HEK293 (cell line): Measurements from ENCODE around the gene RNF39.

ENCODE experiments used
- CTCF ChIA-PET: fragments of 350-600 bp; formaldehyde crosslinking; extraction: SDS; loops from one replicate; lab custom pipeline; 2021; ENCODE audit warnings: antibody characterized with exemption; lab: Yijun Ruan, JAX
- POLR2A ChIA-PET: fragments of 300-600 bp; formaldehyde crosslinking; extraction: SDS; loops from one replicate; lab custom pipeline; 2020; ENCODE audit warnings: antibody characterized with exemption, inconsistent platforms; lab: Yijun Ruan, JAX
- H3K27ac ChIP-seq: fragments of 200-500 bp; sonication (Bioruptor generic); 2 replicates; pipeline ENCODE4 v1.5.1; 2014; ENCODE audit warnings: low read depth, low read length, control low read depth, inconsistent platforms; ENCODE audit errors: extremely low read depth
- H3K36me3 ChIP-seq, 2 experiments: fragments of 200-500 bp in 1 of 2; sonication (Bioruptor generic) in 1 of 2; 1 replicate in 1 of 2; 2 replicates in 1 of 2; pipeline ENCODE4 v1.5.1; 2014 to 2017; ENCODE audit warnings: inconsistent platforms in 2 of 2, low read length in 2 of 2; ENCODE audit not compliant: control insufficient read depth in 2 of 2, insufficient read depth in 1 of 2
- H3K4me1 ChIP-seq: fragments of 200-500 bp; sonication (Bioruptor generic); 2 replicates; pipeline ENCODE4 v1.5.1; 2014; ENCODE audit warnings: mild to moderate bottlenecking, low read length, inconsistent platforms; ENCODE audit not compliant: control insufficient read depth, insufficient read depth
- H3K4me3 ChIP-seq: 2 replicates; pipeline ENCODE4 v1.5.1; 2011; ENCODE audit warnings: low read depth, mild to moderate bottlenecking, control low read depth, low read length, moderate library complexity
- H3K9me3 ChIP-seq: fragments of 200-500 bp; sonication (Bioruptor generic); 2 replicates; pipeline ENCODE4 v1.5.1; 2014; ENCODE audit warnings: low read depth, low read length, inconsistent platforms; ENCODE audit not compliant: control insufficient read depth, insufficient read depth
- EGR2 ChIP-seq: fragments of 450-650 bp; formaldehyde crosslinking; IDR thresholded peaks from 2 replicates; pipeline ENCODE4 v1.5.1; 2016; ENCODE audit warnings: low read depth, missing biosample characterization, missing genetic modification characterization
- FEZF1 ChIP-seq: fragments of 450-650 bp; formaldehyde crosslinking; IDR thresholded peaks from 2 replicates; pipeline ENCODE4 v1.5.1; 2016; ENCODE audit warnings: missing biosample characterization, missing genetic modification characterization
- GLI4 ChIP-seq: fragments of 450-650 bp; formaldehyde crosslinking; IDR thresholded peaks from 2 replicates; pipeline ENCODE4 v1.5.1; 2016; ENCODE audit warnings: missing biosample characterization, missing genetic modification characterization
- HOXA7 ChIP-seq: sonication (generic); formaldehyde crosslinking; IDR thresholded peaks from 2 replicates; pipeline ENCODE4 v1.8.1; 2022; ENCODE audit warnings: missing genetic modification reagents, borderline replicate concordance
- HOXD13 ChIP-seq: sonication (generic); formaldehyde crosslinking; IDR thresholded peaks from 2 replicates; pipeline ENCODE4 v1.8.0; 2022; ENCODE audit warnings: missing genetic modification reagents, borderline replicate concordance
- INSM2 ChIP-seq: fragments of 450-650 bp; formaldehyde crosslinking; IDR thresholded peaks from 2 replicates; pipeline ENCODE4 v1.5.1; 2016; ENCODE audit warnings: missing biosample characterization, missing genetic modification characterization
- KLF1 ChIP-seq: fragments of 450-650 bp; formaldehyde crosslinking; IDR thresholded peaks from 2 replicates; pipeline ENCODE4 v1.5.1; 2016; ENCODE audit warnings: missing biosample characterization, missing genetic modification characterization
- MYNN ChIP-seq: fragments of 450-650 bp; formaldehyde crosslinking; IDR thresholded peaks from 2 replicates; pipeline ENCODE4 v1.5.1; 2016; ENCODE audit warnings: missing biosample characterization, missing genetic modification characterization, borderline replicate concordance
- OSR2 ChIP-seq: fragments of 450-650 bp; formaldehyde crosslinking; IDR thresholded peaks from 2 replicates; pipeline ENCODE4 v1.5.1; 2016; ENCODE audit warnings: missing biosample characterization, missing genetic modification characterization
- OVOL3 ChIP-seq: fragments of 450-650 bp; formaldehyde crosslinking; IDR thresholded peaks from 2 replicates; pipeline ENCODE4 v1.5.1; 2016; ENCODE audit warnings: missing biosample characterization, missing genetic modification characterization
- PRDM1 ChIP-seq: fragments of 450-650 bp; formaldehyde crosslinking; IDR thresholded peaks from 2 replicates; pipeline ENCODE4; 2016; ENCODE audit warnings: missing biosample characterization, missing genetic modification characterization
- SCRT1 ChIP-seq: fragments of 450-650 bp; formaldehyde crosslinking; IDR thresholded peaks from 2 replicates; pipeline ENCODE4 v1.5.1; 2016; ENCODE audit warnings: missing biosample characterization, missing genetic modification characterization, borderline replicate concordance
- TCF7L2 ChIP-seq: IDR thresholded peaks from 2 replicates; pipeline ENCODE4 v1.6.1; 2011; ENCODE audit warnings: low read depth, mild to moderate bottlenecking, inconsistent platforms, low read length, moderate library complexity, borderline replicate concordance
- WT1 ChIP-seq: fragments of 450-650 bp; formaldehyde crosslinking; IDR thresholded peaks from 2 replicates; pipeline ENCODE4 v1.5.1; 2016; ENCODE audit warnings: missing biosample characterization, missing genetic modification characterization
- ZEB2 ChIP-seq: fragments of 450-650 bp; formaldehyde crosslinking; IDR thresholded peaks from 2 replicates; pipeline ENCODE4 v1.5.1; 2016; ENCODE audit warnings: missing biosample characterization, missing genetic modification characterization
- ZNF10 ChIP-seq: fragments of 450-650 bp; formaldehyde crosslinking; IDR thresholded peaks from 2 replicates; pipeline ENCODE4 v1.5.1; 2017; ENCODE audit warnings: missing biosample characterization, missing genetic modification characterization
- ZNF121 ChIP-seq: fragments of 450-650 bp; formaldehyde crosslinking; IDR thresholded peaks from 2 replicates; pipeline ENCODE4 v1.5.1; 2016; ENCODE audit warnings: missing biosample characterization, missing genetic modification characterization
- ZNF174 ChIP-seq: fragments of 450-650 bp; formaldehyde crosslinking; IDR thresholded peaks from 2 replicates; pipeline ENCODE4 v1.5.0; 2017; ENCODE audit warnings: missing biosample characterization, mild to moderate bottlenecking, missing genetic modification characterization
- ZNF18 ChIP-seq: fragments of 450-650 bp; formaldehyde crosslinking; IDR thresholded peaks from 2 replicates; pipeline ENCODE4 v1.5.1; 2016; ENCODE audit warnings: missing biosample characterization, missing genetic modification characterization
- ZNF2 ChIP-seq: fragments of 450-650 bp; formaldehyde crosslinking; IDR thresholded peaks from 2 replicates; pipeline ENCODE4 v1.5.1; 2016; ENCODE audit warnings: missing biosample characterization, missing genetic modification characterization
- ZNF248 ChIP-seq: fragments of 450-650 bp; formaldehyde crosslinking; IDR thresholded peaks from 2 replicates; pipeline ENCODE4 v1.5.1; 2017; ENCODE audit warnings: missing biosample characterization, missing genetic modification characterization
- ZNF274 ChIP-seq, 2 experiments: fragments of 200-500 bp in 1 of 2; fragments of 450-650 bp in 1 of 2; sonication (Bioruptor generic) in 1 of 2; formaldehyde crosslinking in 1 of 2; IDR thresholded peaks; 2 replicates each; pipeline versions ENCODE4 v1.5.1 to v1.6.1; 2014 to 2016; ENCODE audit warnings: borderline replicate concordance in 1 of 2, inconsistent platforms in 1 of 2, low read length in 1 of 2, missing biosample characterization in 1 of 2, missing genetic modification characterization in 1 of 2
- ZNF366 ChIP-seq: fragments of 450-650 bp; formaldehyde crosslinking; conservative IDR thresholded peaks from 2 replicates; pipeline ENCODE4 v1.5.1; 2016; ENCODE audit warnings: missing biosample characterization, missing genetic modification characterization
- ZNF398 ChIP-seq: fragments of 450-650 bp; formaldehyde crosslinking; IDR thresholded peaks from 2 replicates; pipeline ENCODE4 v1.5.1; 2017; ENCODE audit warnings: missing biosample characterization, missing genetic modification characterization
- ZNF48 ChIP-seq: fragments of 450-650 bp; formaldehyde crosslinking; IDR thresholded peaks from 2 replicates; pipeline ENCODE4 v1.5.1; 2016; ENCODE audit warnings: missing biosample characterization, missing genetic modification characterization
- ZNF513 ChIP-seq: fragments of 450-650 bp; IDR thresholded peaks from 2 replicates; pipeline ENCODE4 v1.5.1; 2018; ENCODE audit warnings: missing biosample characterization, missing genetic modification characterization
- ZNF549 ChIP-seq: fragments of 450-650 bp; IDR thresholded peaks from 2 replicates; pipeline ENCODE4 v1.5.1; 2018; ENCODE audit warnings: missing biosample characterization, missing genetic modification characterization, mild to moderate bottlenecking, inconsistent platforms, moderate library complexity
- ZNF621 ChIP-seq: fragments of 450-650 bp; formaldehyde crosslinking; IDR thresholded peaks from 2 replicates; pipeline ENCODE4 v1.5.1; 2017; ENCODE audit warnings: missing biosample characterization, missing genetic modification characterization
- ZNF785 ChIP-seq: fragments of 450-650 bp; formaldehyde crosslinking; IDR thresholded peaks from 2 replicates; pipeline ENCODE4 v1.5.1; 2016; ENCODE audit warnings: missing biosample characterization, missing genetic modification characterization
- ZNF791 ChIP-seq: fragments of 450-650 bp; formaldehyde crosslinking; IDR thresholded peaks from 2 replicates; pipeline ENCODE4 v1.5.1; 2016; ENCODE audit warnings: missing biosample characterization, missing genetic modification characterization
- ZSCAN18 ChIP-seq: fragments of 450-650 bp; formaldehyde crosslinking; IDR thresholded peaks from 2 replicates; pipeline ENCODE4 v1.5.1; 2016; ENCODE audit warnings: missing biosample characterization, missing genetic modification characterization

RNF39 gene

GRCh38 chr6:30044630-30045029 lies 30.9 kb downstream of the RNF39 start (continued):
- TF ChIP-seq ZNF513 (no peak), OVOL3 (tag by site-specific recombination) (no peak), WT1 (tag by site-specific recombination) (no peak), ZNF48 (tag by site-specific recombination) (no peak), ZNF18 (tag by site-specific recombination) (no peak), KLF1 (tag by site-specific recombination) (no peak), OSR2 (no peak), ZNF248 (tag by site-specific recombination) (no peak), ZNF10 (tag by site-specific recombination) (0 out of 2 replicates have a peak, but pooled peaks have one; percentile 45), ZNF791 (no peak), GLI4 (tag by site-specific recombination) (no peak), ZNF174 (tag by site-specific recombination) (no peak), ZNF2 (tag by site-specific recombination) (no peak), ZNF398 (tag by site-specific recombination) (no peak), ZNF121 (tag by site-specific recombination) (no peak)
- TF ChIP-seq, all 188 proteins: peak for 4

GRCh38 chr6:30043744-30044143 lies 31.8 kb downstream of the RNF39 start:
- Histone ChIP-seq H3K4me1 (peaks cover 7% of the 10 kb centered on the region), H3K36me3 (no peaks in the 10 kb centered on the region), H3K4me3 (no peak overlapping the region), H3K27ac (no peak overlapping the region), H3K9me3 (no peaks in the 10 kb centered on the region)
- ChIA-PET POLR2A (interaction anchor here (2.3 kb wide), 1 partner anchor 17 kb away, joined by 11 read pairs; the partner anchor contains the start of gene POLR1H), CTCF (interaction anchor here (0.5 to 1.0 kb wide), 2 partner anchors 95 to 395 kb away, joined by 3 to 4 read pairs; no protein-coding TSS in a partner anchor)
- no peak for TF ChIP-seq ZEB2
- no peak for TF ChIP-seq SCRT1 (tag by site-specific recombination)
- no peak for TF ChIP-seq HOXA7 (CRISPR knock-in tag)
- TF ChIP-seq EGR2, result no peak
- TF ChIP-seq FEZF1 (tag by site-specific recombination), result no peak
- no peak for TF ChIP-seq ZNF549
- TF ChIP-seq KLF1 (tag by site-specific recombination), result no peak
- no peak for TF ChIP-seq PRDM1
- TF ChIP-seq HOXD13 (CRISPR knock-in tag), result no peak
- TF ChIP-seq INSM2 (tag by site-specific recombination), result no peak
- TF ChIP-seq ZNF274 (IDR thresholded peaks at IDR 0.05; ENCODE audit: low read length), result no peak
- no peak for TF ChIP-seq ZNF274 (tag by site-specific recombination; IDR thresholded peaks at IDR 0.05; ENCODE audit: borderline replicate concordance)
- TF ChIP-seq MYNN (tag by site-specific recombination), result no peak
- TF ChIP-seq ZNF621 (tag by site-specific recombination), result no peak
- TF ChIP-seq ZSCAN18 (tag by site-specific recombination), result no peak
- no peak for TF ChIP-seq ZNF366
- no peak for TF ChIP-seq ZNF785 (tag by site-specific recombination)
- TF ChIP-seq TCF7L2, result no peak
